HepG2 (cell line): ENCODE results near the gene ALCAM. TPM values are rescaled to one million over a fixed set of nuclear protein-coding genes. Genes with fewer than 3 reads are reported as not detected.

Experiments used
- ATAC-seq: fragments of 200-7000 bp; cut with Tn5 transposase; 3 replicates; pipeline ENCODE4 v1.9.1; 2020; ENCODE audit warnings: mild to moderate bottlenecking, moderate library complexity
- BruUV-seq: library from RNA; stranded (reverse); fragments of 400-500 nt; replicated peaks from 2 replicates; lab custom pipeline; 2021; lab: Mats Ljungman, UMichigan
- CTCF ChIA-PET: fragments of 300-600 bp; formaldehyde crosslinking; extraction: SDS; loops from one replicate; lab custom pipeline; 2021; ENCODE audit warnings: low total read pairs, inconsistent platforms, low intra/inter-chr PET ratio; lab: Yijun Ruan, JAX
- POLR2A ChIA-PET: fragments of 350-600 bp; sonication (Branson Sonifier 250); formaldehyde crosslinking; loops from one replicate; lab custom pipeline; 2020; ENCODE audit warnings: antibody characterized with exemption, inconsistent platforms; lab: Yijun Ruan, JAX
- DNase-seq: peaks from one replicate; pipeline ENCODE4 v3.0.0-alpha.2; 2015; ENCODE audit warnings: low spot score
- FAIRE-seq: peaks from 3 replicates; lab custom pipeline; 2011; peaks lifted over from hg19 to GRCh38; lab: Jason Lieb, UNC
- H2AFZ ChIP-seq: one replicate; pipeline ENCODE4 v1.6.1; 2011; ENCODE audit warnings: low read length, inconsistent platforms
- H3K27ac ChIP-seq: fragments of 300-600 bp; 3 replicates; pipeline ENCODE4 v1.8.0; 2011; ENCODE audit warnings: mixed run types, mild to moderate bottlenecking, mixed read lengths, low read length, inconsistent platforms; ENCODE audit not compliant: insufficient read depth; ENCODE audit errors: extremely low read length
- H3K27me3 ChIP-seq, 2 experiments: fragments of 200-600 bp in 1 of 2; 2 replicates in 1 of 2; 3 replicates in 1 of 2; pipeline versions ENCODE4 v1.6.0 to v1.8.0; 2011; ENCODE audit warnings: low read length in 2 of 2, mild to moderate bottlenecking in 2 of 2, moderate library complexity in 2 of 2, inconsistent platforms in 1 of 2; ENCODE audit not compliant: insufficient read depth in 2 of 2, control insufficient read depth in 1 of 2
- H3K36me3 ChIP-seq, 2 experiments: fragments of 200-600 bp in 1 of 2; replicated peaks in 1 of 2; 2 replicates in 1 of 2; 3 replicates in 1 of 2; pipeline versions ENCODE4 v1.5.1 to v1.8.0; 2011; ENCODE audit warnings: low read length in 2 of 2, inconsistent platforms in 1 of 2; ENCODE audit not compliant: insufficient read depth in 2 of 2, control insufficient read depth in 1 of 2
- H3K4me1 ChIP-seq: 2 replicates; pipeline ENCODE4 v1.5.1; 2012; ENCODE audit warnings: low read length, inconsistent platforms; ENCODE audit not compliant: insufficient read depth
- H3K4me2 ChIP-seq: 2 replicates; pipeline ENCODE4 v1.6.0; 2011; ENCODE audit warnings: low read depth, low read length, inconsistent platforms
- H3K4me3 ChIP-seq, 3 experiments: fragments of 200-600 bp in 1 of 3; sonication (generic), shearing (Covaris generic) in 1 of 3; replicated peaks in 1 of 3; 2 replicates each; pipeline ENCODE4 v1.5.1; 2011 to 2016; ENCODE audit warnings: low read length in 3 of 3, inconsistent platforms in 2 of 3, low read depth in 2 of 3, mild to moderate bottlenecking in 2 of 3, control low read depth in 1 of 3, mixed read lengths in 1 of 3; ENCODE audit not compliant: insufficient read depth in 1 of 3
- H3K79me2 ChIP-seq: one replicate; pipeline ENCODE4 v1.6.1; 2011; ENCODE audit warnings: low read length, inconsistent platforms; ENCODE audit not compliant: insufficient read depth
- H3K9ac ChIP-seq: 2 replicates; pipeline ENCODE4 v1.6.0; 2011; ENCODE audit warnings: mild to moderate bottlenecking, low read depth, low read length, inconsistent platforms; ENCODE audit not compliant: insufficient read depth
- H3K9me3 ChIP-seq: 2 replicates; pipeline ENCODE4 v1.5.1; 2012; ENCODE audit warnings: mild to moderate bottlenecking, low read length
- H4K20me1 ChIP-seq: 2 replicates; pipeline ENCODE4 v1.6.0; 2011; ENCODE audit warnings: inconsistent platforms, mild to moderate bottlenecking, low read length, moderate library complexity; ENCODE audit not compliant: insufficient read depth
- CBX2 ChIP-seq, 2 experiments: fragments of 200-600 bp in 1 of 2; sonication (generic); formaldehyde crosslinking in 1 of 2; IDR thresholded peaks; 2 replicates each; pipeline versions ENCODE4 v1.7.0 to v1.8.1; 2018 to 2022; ENCODE audit warnings: low read depth in 2 of 2, low read length in 1 of 2, mild to moderate bottlenecking in 1 of 2, missing genetic modification reagents in 1 of 2
- IKZF4 ChIP-seq: sonication (generic); formaldehyde crosslinking; IDR thresholded peaks from 2 replicates; pipeline ENCODE4 v1.5.1; 2020; ENCODE audit warnings: borderline replicate concordance, mild to moderate bottlenecking, low read depth, missing genetic modification reagents; ENCODE audit errors: not compliant biosample characterization
- PHB2 ChIP-seq: fragments of 450-650 bp; IDR thresholded peaks from 2 replicates; pipeline ENCODE4 v1.6.1; 2018; ENCODE audit not compliant: partially characterized antibody
- PRDM4 ChIP-seq: sonication (generic); formaldehyde crosslinking; IDR thresholded peaks from 2 replicates; pipeline ENCODE4 v1.9.0; 2021; ENCODE audit warnings: missing genetic modification reagents, borderline replicate concordance
- PRMT3 ChIP-seq: sonication (generic); formaldehyde crosslinking; IDR thresholded peaks from 2 replicates; pipeline ENCODE4 v1.8.1; 2022; ENCODE audit warnings: low read depth, mild to moderate bottlenecking, moderate library complexity, missing genetic modification reagents, borderline replicate concordance
- ZBED4 ChIP-seq: sonication (generic); formaldehyde crosslinking; IDR thresholded peaks from 2 replicates; pipeline ENCODE4 v1.4.0; 2020; ENCODE audit warnings: missing genetic modification reagents, borderline replicate concordance
- ZHX2 ChIP-seq, 2 experiments: sonication (generic) in 1 of 2; formaldehyde crosslinking in 1 of 2; IDR thresholded peaks; 2 replicates each; pipeline versions ENCODE4 v1.6.1 to v1.9.0; 2014 to 2022; ENCODE audit warnings: antibody characterized with exemption in 1 of 2, borderline replicate concordance in 1 of 2, inconsistent platforms in 1 of 2, low read depth in 1 of 2, missing genetic modification reagents in 1 of 2
- ZNF24 ChIP-seq: fragments of 450-650 bp; IDR thresholded peaks from 2 replicates; pipeline ENCODE4 v1.6.1; 2017; ENCODE audit warnings: antibody characterized with exemption, mild to moderate bottlenecking
- ZNF274 ChIP-seq: sonication (generic); formaldehyde crosslinking; IDR thresholded peaks from 2 replicates; pipeline ENCODE4 v1.5.1; 2020; ENCODE audit warnings: mild to moderate bottlenecking, missing genetic modification reagents
- WGBS: methylation state at CpG from one replicate; pipeline ENCODE4 v1.1.6; 2017; ENCODE audit warnings: low lambda C conversion rate; 5-methylcytosine and 5-hydroxymethylcytosine counted together
- in situ Hi-C: cut with HindIII; loops from 2 replicates; pipeline ENCODE4 v1.10.0; 2017; ENCODE audit warnings: low pct_unique_long_range_greater_than_20kb; ENCODE audit not compliant: extremely low pct_ligation_motif_present
- intact Hi-C: fragments of 100-400 bp; cut with micrococcal nuclease; formaldehyde crosslinking; loops from one replicate; pipeline ENCODE4 v1.10.0; 2022; ENCODE audit not compliant: unreplicated experiment
- polyA plus RNA-seq, 8 experiments: library from polyadenylated mRNA; depleted of rRNA in 3 of 8; stranded (reverse) in 7 of 8; unstranded in 1 of 8; fragments of >200 nt; fragmentation: Illumina TruSeq in 4 of 8; extraction: Trizol in 4 of 8; gene quantifications; 2 replicates each; pipeline versions ENCODE4 v1.2.1 to v1.2.3, GENCODE V29; 2011 to 2016; ENCODE audit warnings: low read depth in 4 of 8, missing spikeins in 1 of 8, mixed read lengths in 1 of 8; ENCODE audit not compliant: insufficient read depth in 1 of 8
- total RNA-seq, 5 experiments: library from RNA; depleted of rRNA; stranded (reverse); fragments of >200 nt; fragmentation: Illumina TruSeq; extraction: Trizol; gene quantifications; 2 replicates each; pipeline ENCODE4 v1.2.3, GENCODE V29; 2016; ENCODE audit warnings: low read depth in 1 of 5

ALCAM gene
- total and polyA plus RNA-seq, 2 of the 13 experiments (the other 11 are each of a cell fraction or from before 2014, with no cell fraction given): 26.0 to 33.1 TPM

- TF ChIP-seq ZHX2 (IDR thresholded peaks at IDR 0.05; ENCODE audit: low read depth): no peak
- TF ChIP-seq ZHX2 (CRISPR knock-in tag; IDR thresholded peaks at IDR 0.05; ENCODE audit: borderline replicate concordance): no peak
- no peak for TF ChIP-seq PHB2
Measured at GRCh38 chr3:105559856-105560255, 193.1 kb downstream of the ALCAM start (continued).

- Histone ChIP-seq H3K27ac (no peak overlapping the region), H3K4me2 (no peak overlapping the region), H3K27me3 (no peaks in the 10 kb centered on the region), H3K4me3 (no peak overlapping the region), H3K36me3 (no peaks in the 10 kb centered on the region), H4K20me1 (no peaks in the 10 kb centered on the region), H3K9ac (no peak overlapping the region), H2AFZ (no peak overlapping the region), H3K4me1 (peaks cover 8% of the 10 kb centered on the region), H3K79me2 (no peaks in the 10 kb centered on the region), H3K9me3 (no peaks in the 10 kb centered on the region)
- intact Hi-C loops (no loop called here), in situ Hi-C loops (no loop called here)
- ChIA-PET CTCF (no interaction called here), POLR2A (no interaction called here)
- ATAC-seq: no peak
- FAIRE-seq: no peak
- WGBS: 100% methylated on average over 1 of the region's 1 CpG
- BruUV-seq: no TSS peak
- no peak for DNase-seq
- TF ChIP-seq PRDM4 (CRISPR knock-in tag) (no peak), IKZF4 (CRISPR knock-in tag) (no peak), ZBED4 (CRISPR knock-in tag) (no peak), PRMT3 (CRISPR knock-in tag) (no peak), CBX2 (IDR thresholded peaks at IDR 0.05; ENCODE audit: low read depth, low read length) (no peak), CBX2 (CRISPR knock-in tag; IDR thresholded peaks at IDR 0.05; ENCODE audit: low read depth) (no peak), ZNF274 (CRISPR knock-in tag) (no peak), ZNF24 (no peak)
Measured at GRCh38 chr3:105561876-105562275, 195.2 kb downstream of the ALCAM start.
